ENCODE measurements around the gene PARS2.
A peak's percentile ranks its signal among the peaks of the same experiment; 100 is the strongest.

PARS2 gene

GRCh38 chr1:54714881-54715492 lies 49.3 kb downstream of the PARS2 start:
- TF ChIP-seq CTCF (IDR thresholded peaks at IDR 0.05; ENCODE audit: low read depth, low read length, missing control alignments) = no peak
- DNase-seq (ENCODE audit: low read depth) = no peak
- H3K4me3 ChIP-seq (ENCODE audit: low read depth, low read length) = peak overlapping the region; percentile 96; the same call in 1 of the 2 replicates

- no peak for DNase-seq (ENCODE audit: low read depth)
- TF ChIP-seq CTCF (IDR thresholded peaks at IDR 0.05; ENCODE audit: low read depth, low read length, missing control alignments) = no peak
- no peak overlapping the region for H3K4me3 ChIP-seq (ENCODE audit: low read depth, low read length)
Observed at GRCh38 chr1:54711536-54711935, 52.8 kb downstream of the PARS2 start.

GRCh38 chr1:54710841-54711240 lies 53.5 kb downstream of the PARS2 start:
- no peak overlapping the region for H3K4me3 ChIP-seq (ENCODE audit: low read depth, low read length)
- TF ChIP-seq CTCF (IDR thresholded peaks at IDR 0.05; ENCODE audit: low read depth, low read length, missing control alignments) = no peak
- DNase-seq (ENCODE audit: low read depth) = no peak

GRCh38 chr1:54710434-54710833 lies 53.9 kb downstream of the PARS2 start:
- H3K4me3 ChIP-seq (ENCODE audit: low read depth, low read length) = no peak overlapping the region
- TF ChIP-seq CTCF (IDR thresholded peaks at IDR 0.05; ENCODE audit: low read depth, low read length, missing control alignments) = no peak
- no peak for DNase-seq (ENCODE audit: low read depth)

GRCh38 chr1:54709547-54710292 lies 54.6 kb downstream of the PARS2 start:
- H3K4me3 ChIP-seq (ENCODE audit: low read depth, low read length) = no peak overlapping the region
- TF ChIP-seq CTCF (IDR thresholded peaks at IDR 0.05; ENCODE audit: low read depth, low read length, missing control alignments) = no peak
- no peak for DNase-seq (ENCODE audit: low read depth)

DNA sequence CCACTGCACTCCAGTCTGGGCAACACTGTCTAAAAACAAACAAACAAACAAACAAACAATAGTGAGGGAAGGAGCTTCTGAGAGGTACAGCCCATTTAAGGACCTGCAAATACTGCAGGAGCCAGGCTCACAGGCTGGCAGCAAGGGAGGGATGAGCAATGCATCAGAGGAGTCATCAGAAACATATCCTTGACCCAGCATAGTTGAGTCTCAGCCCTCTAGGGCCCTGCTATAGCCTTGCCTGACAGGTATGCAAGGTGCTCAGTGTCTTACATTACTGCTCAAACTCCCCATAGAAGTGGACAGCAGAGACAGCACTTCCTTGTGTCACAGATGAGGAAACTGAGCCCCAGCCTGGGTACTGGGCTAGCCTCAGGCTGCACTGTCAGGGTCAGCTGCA lies 55.9 kb downstream of the PARS2 start:
- no peak for DNase-seq (ENCODE audit: low read depth)
- TF ChIP-seq CTCF (IDR thresholded peaks at IDR 0.05; ENCODE audit: low read depth, low read length, missing control alignments) = no peak

More for the DNA sequence above, 55.9 kb downstream of the PARS2 start:
- H3K4me3 ChIP-seq (ENCODE audit: low read depth, low read length) = no peak overlapping the region
